AG04449 (cell line): Measurements from ENCODE around the gene TRIM14.

Source experiments
- CTCF ChIA-PET: fragments of 350-600 bp; formaldehyde crosslinking; extraction: SDS; loops from one replicate; lab custom pipeline; 2021; ENCODE audit warnings: antibody characterized with exemption; lab: Yijun Ruan, JAX
- POLR2A ChIA-PET: fragments of 400-600, 350-600 bp; formaldehyde crosslinking; extraction: SDS; loops from one replicate; lab custom pipeline; 2020; ENCODE audit warnings: antibody characterized with exemption, inconsistent platforms; lab: Yijun Ruan, JAX
- DNase-seq: peaks from one replicate; pipeline ENCODE4 v3.0.0-alpha.2; 2010; ENCODE audit warnings: low read depth, low spot score
- H3K4me3 ChIP-seq: 2 replicates; pipeline ENCODE4 v1.5.1; 2011; ENCODE audit warnings: low read depth, mild to moderate bottlenecking, control low read depth, low read length
- CTCF ChIP-seq: IDR thresholded peaks from one replicate; pipeline ENCODE4 v1.5.1; 2011; ENCODE audit warnings: mild to moderate bottlenecking, moderate library complexity, low read length, control low read depth, inconsistent platforms; ENCODE audit not compliant: insufficient read depth; ENCODE audit errors: missing control alignments

The TRIM14 gene

DNA sequence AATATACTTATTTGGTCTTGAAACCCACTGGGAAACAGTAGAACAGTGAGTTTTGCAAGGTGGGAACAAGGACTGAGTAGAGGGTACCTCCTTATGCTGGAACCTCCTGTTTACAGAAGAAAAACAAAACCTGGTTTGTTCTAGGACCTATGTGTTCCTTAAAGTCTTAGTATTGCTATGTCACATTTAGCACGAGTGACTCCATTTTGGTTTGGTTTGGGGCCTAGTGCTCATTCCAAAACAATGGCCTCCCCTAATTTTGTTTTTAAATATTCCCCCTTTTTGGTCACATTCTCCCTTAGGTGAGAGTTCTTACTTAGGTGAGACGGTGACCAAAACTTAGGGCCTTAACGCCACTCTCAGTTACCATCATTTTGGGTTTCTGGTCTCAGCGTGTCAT, 68.7 kb downstream of the TRIM14 start:
- ChIA-PET CTCF (interaction anchor here (1.2 kb wide), 1 partner anchor 126 kb away, joined by 4 read pairs; no protein-coding TSS in a partner anchor), POLR2A (no interaction called here)
- TF ChIP-seq CTCF = no peak
- no peak for DNase-seq
- H3K4me3 ChIP-seq = no peak overlapping the region

GRCh38 chr9:98049288-98050072, 69.5 kb downstream of the TRIM14 start:
- DNase-seq = no peak
- ChIA-PET POLR2A (no interaction called here), CTCF (interaction anchor here (1.1 to 1.2 kb wide), 2 partner anchors 24 to 126 kb away, joined by 3 to 4 read pairs; no protein-coding TSS in a partner anchor)
- TF ChIP-seq CTCF = no peak
- H3K4me3 ChIP-seq = no peak overlapping the region

DNA sequence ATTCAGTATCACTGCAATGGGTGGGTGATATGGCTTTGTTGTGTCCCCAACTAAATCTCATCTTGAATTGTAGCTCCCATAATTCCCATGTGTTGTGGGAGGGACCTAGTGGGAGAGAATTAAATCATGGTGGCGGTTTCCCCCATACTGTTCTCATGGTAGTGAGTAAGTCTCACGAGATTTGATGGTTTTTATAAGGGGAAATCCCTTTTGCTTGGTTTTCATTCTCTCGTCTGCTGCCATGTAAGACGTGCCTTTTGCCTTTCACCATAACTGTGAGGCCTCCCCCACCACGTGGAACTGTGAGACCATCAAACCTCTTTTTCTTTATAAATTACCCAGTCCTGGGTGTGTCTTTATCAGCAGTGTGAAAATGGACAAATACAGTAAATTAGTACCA, 72.0 kb downstream of the TRIM14 start:
- TF ChIP-seq CTCF = no peak

GRCh38 chr9:98046180-98046543, 72.9 kb downstream of the TRIM14 start:
- ChIA-PET POLR2A (no interaction called here), CTCF (interaction anchor here (3.4 kb wide), 1 partner anchor 11 kb away, joined by 24 read pairs; no protein-coding TSS in a partner anchor)
- no peak for TF ChIP-seq CTCF
- no peak for DNase-seq
- H3K4me3 ChIP-seq = no peak overlapping the region

More for the DNA sequence above, 72.0 kb downstream of the TRIM14 start:
- ChIA-PET POLR2A (no interaction called here), CTCF (interaction anchor here (0.8 to 2.0 kb wide), 5 partner anchors 10 to 27 kb away, joined by 3 to 5 read pairs (median 5); partner anchors contain the start of gene NANS)
- H3K4me3 ChIP-seq = no peak overlapping the region
- DNase-seq = no peak

DNA sequence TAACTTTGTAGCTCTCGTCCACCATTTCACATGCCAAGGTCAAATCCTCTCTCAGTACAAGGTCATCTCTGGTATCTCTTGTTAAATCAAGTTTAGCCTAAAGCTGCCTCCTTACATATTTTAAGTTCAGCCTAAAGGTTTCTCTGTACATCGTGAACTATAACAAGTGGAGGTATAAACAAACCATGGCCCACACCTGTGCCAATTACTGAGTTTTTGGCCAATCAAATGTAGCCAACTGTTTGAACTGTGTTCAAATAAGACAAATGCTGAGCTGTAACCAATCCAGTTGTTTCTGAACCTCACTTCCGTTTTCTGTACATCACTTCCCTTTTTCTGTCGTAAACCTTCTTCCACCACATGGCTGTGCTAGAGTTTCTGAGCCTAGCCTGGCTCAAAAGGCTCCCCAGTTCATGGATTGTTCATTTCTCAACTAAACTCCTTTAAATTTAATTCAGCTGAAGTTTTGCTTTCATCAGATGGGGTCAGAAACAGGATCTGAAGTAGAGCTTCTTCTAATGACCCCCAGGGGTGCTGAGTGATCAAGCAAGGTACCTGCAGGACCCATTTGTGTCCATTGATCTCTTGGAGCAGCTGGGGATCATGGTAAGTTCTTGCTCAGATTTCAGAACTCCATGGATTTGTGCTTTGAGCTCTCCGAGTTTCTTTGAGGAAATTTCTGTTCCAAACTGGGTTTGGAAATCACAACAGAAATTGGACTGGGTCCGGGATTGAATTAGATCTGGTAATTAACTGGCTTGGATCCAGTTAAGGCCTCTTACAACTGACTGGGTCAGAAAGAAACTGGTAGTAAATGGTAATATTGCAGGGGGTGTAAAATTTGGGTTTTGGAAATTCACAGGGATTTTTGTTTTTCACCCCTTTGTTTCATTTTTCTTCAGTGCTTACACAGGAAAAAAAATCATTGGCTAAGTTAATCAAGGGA, 73.5 kb downstream of the TRIM14 start:
- ChIA-PET POLR2A (no interaction called here), CTCF (interaction anchor here (0.9 to 3.4 kb wide), 2 partner anchors 10 to 11 kb away, joined by 5 to 24 read pairs; partner anchors contain the start of gene NANS)
- H3K4me3 ChIP-seq = no peak overlapping the region
- TF ChIP-seq CTCF = no peak
- no peak for DNase-seq
